Lung (tissue), 12 donors: ENCODE data around the gene GRB14. TPM values are rescaled to one million over a fixed set of nuclear protein-coding genes. Genes with fewer than 3 reads are reported as not detected.

Experiments used
- ATAC-seq: fragments of 200-7000 bp; cut with Tn5 transposase; one replicate; pipeline ENCODE4 v1.9.1; 2020; ENCODE audit warnings: moderate number of reproducible peaks; ENCODE audit not compliant: insufficient read depth, low FRiP score
- DNase-seq, 3 donors: peaks; one replicate each; pipeline ENCODE4 v3.0.0-alpha.2; 2013 to 2017
- H3K27ac ChIP-seq, 2 donors: one replicate each; pipeline ENCODE4 v1.5.1; 2013; ENCODE audit warnings: mild to moderate bottlenecking in 2 of 2, moderate library complexity in 2 of 2, control low read depth in 1 of 2, inconsistent platforms in 1 of 2, low read depth in 1 of 2, low read length in 1 of 2
- H3K27me3 ChIP-seq, 3 donors: one replicate each; pipeline ENCODE4 v1.5.1; 2013; ENCODE audit warnings: low read length in 2 of 3; ENCODE audit not compliant: control insufficient read depth in 3 of 3, insufficient read depth in 3 of 3
- H3K36me3 ChIP-seq, 4 donors: one replicate each; pipeline ENCODE4 v1.5.1; 2013; ENCODE audit warnings: low read length in 4 of 4, mild to moderate bottlenecking in 1 of 4, moderate library complexity in 1 of 4; ENCODE audit not compliant: control insufficient read depth in 4 of 4, insufficient read depth in 4 of 4
- H3K4me1 ChIP-seq, 5 donors: one replicate each; pipeline ENCODE4 v1.5.1; 2013; ENCODE audit warnings: low read length in 5 of 5, mild to moderate bottlenecking in 2 of 5, moderate library complexity in 1 of 5; ENCODE audit not compliant: control insufficient read depth in 5 of 5, insufficient read depth in 5 of 5
- H3K4me3 ChIP-seq: one replicate; pipeline ENCODE4 v1.5.1; 2013; ENCODE audit warnings: mild to moderate bottlenecking, control low read depth, moderate library complexity
- H3K9ac ChIP-seq, 2 donors: one replicate each; pipeline ENCODE4 v1.5.1; 2013; ENCODE audit warnings: low read length in 2 of 2, control low read depth in 1 of 2; ENCODE audit not compliant: insufficient read depth in 1 of 2
- H3K9me3 ChIP-seq, 4 donors: one replicate each; pipeline ENCODE4 v1.5.1; 2013; ENCODE audit warnings: low read length in 3 of 4, mild to moderate bottlenecking in 1 of 4, moderate library complexity in 1 of 4; ENCODE audit not compliant: control insufficient read depth in 4 of 4, insufficient read depth in 3 of 4
- WGBS, 2 donors: extraction: QIAGEN DNeasy Blood & Tissue Kit; methylation state at CpG; one replicate each; pipeline ENCODE4 v1.1.7; 2013; 5-methylcytosine and 5-hydroxymethylcytosine counted together
- polyA plus RNA-seq, 2 donors: library from polyadenylated mRNA; stranded (reverse); fragments of 200-250 nt; gene quantifications; one replicate each; pipeline ENCODE4 v1.2.1, GENCODE V29; 2013
- total RNA-seq, 2 donors: library from RNA; depleted of rRNA in 1 of 2; stranded (reverse); fragments of >200 nt in 1 of 2; gene quantifications; one replicate each; pipeline ENCODE4 v1.2.1, GENCODE V29; 2014 to 2021
- TF ChIP-seq, protein P1 (sequence below): IDR thresholded peaks from 2 replicates; pipeline ENCODE4 v1.5.1; 2012; ENCODE audit warnings: mild to moderate bottlenecking; ENCODE audit errors: control extremely low read depth, extremely low read depth
- donor health status: control.
- donor health status: control.
- donor health status: Bipolar disorder and iron deficiency.
- donor health status: healthy.
- donor health status: DM: yes; HTN: yes; CAD: no.

Gene GRB14
- total and polyA plus RNA-seq, 4 donors = 1.1 to 20.2 (median 5.2) TPM

DNA sequence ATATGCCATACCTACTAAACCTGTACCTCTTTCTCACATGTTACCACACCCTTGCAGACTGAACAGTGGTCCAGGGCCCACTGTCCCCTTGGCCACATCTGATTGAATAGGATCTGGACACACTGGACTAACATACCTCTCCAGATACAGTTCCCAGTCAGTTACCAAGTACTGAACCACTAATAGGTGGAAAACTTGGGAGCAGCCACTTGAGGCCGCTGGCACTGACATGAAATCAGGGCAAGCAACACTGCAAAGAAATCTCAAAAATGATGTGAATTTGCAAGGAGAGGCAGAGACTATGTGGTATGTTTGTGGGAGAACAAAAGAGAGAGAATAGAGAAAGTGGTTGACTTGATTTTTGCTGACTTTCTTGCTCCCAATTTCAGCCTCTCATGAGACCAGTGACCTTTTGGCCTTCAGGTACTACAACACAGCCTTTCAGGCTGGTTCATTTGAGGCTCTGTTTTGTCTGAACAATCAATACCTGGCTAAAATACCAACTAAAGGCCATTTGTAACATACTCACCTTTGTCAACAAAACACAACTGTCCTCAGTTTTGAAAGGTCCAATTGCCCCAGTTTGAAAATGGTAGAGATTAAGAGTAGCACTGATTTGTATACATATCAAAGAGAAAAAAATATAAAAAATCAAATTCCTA, 7.8 kb downstream of the GRB14 start:
- WGBS, 2 donors = 80 to 91% methylated on average over 1 of the region's 1 CpG
- H3K4me1 ChIP-seq = peaks cover 0 to 4% (median 0%) of the 10 kb centered on the region in 5 donors
- no peaks in the 10 kb centered on the region for H3K36me3 ChIP-seq
- ATAC-seq (no peak), DNase-seq (peak in 1 of 3 donors; percentile 11)
- H3K27ac ChIP-seq = no peak overlapping the region
- TF ChIP-seq, protein P1, sequence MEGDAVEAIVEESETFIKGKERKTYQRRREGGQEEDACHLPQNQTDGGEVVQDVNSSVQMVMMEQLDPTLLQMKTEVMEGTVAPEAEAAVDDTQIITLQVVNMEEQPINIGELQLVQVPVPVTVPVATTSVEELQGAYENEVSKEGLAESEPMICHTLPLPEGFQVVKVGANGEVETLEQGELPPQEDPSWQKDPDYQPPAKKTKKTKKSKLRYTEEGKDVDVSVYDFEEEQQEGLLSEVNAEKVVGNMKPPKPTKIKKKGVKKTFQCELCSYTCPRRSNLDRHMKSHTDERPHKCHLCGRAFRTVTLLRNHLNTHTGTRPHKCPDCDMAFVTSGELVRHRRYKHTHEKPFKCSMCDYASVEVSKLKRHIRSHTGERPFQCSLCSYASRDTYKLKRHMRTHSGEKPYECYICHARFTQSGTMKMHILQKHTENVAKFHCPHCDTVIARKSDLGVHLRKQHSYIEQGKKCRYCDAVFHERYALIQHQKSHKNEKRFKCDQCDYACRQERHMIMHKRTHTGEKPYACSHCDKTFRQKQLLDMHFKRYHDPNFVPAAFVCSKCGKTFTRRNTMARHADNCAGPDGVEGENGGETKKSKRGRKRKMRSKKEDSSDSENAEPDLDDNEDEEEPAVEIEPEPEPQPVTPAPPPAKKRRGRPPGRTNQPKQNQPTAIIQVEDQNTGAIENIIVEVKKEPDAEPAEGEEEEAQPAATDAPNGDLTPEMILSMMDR = no peak
- peaks cover 0 to 1% (median 0%) of the 10 kb centered on the region in 4 donors for H3K9me3 ChIP-seq
- H3K4me3 ChIP-seq = no peak overlapping the region
- H3K27me3 ChIP-seq = no peaks in the 10 kb centered on the region
- no peak overlapping the region for H3K9ac ChIP-seq

DNA sequence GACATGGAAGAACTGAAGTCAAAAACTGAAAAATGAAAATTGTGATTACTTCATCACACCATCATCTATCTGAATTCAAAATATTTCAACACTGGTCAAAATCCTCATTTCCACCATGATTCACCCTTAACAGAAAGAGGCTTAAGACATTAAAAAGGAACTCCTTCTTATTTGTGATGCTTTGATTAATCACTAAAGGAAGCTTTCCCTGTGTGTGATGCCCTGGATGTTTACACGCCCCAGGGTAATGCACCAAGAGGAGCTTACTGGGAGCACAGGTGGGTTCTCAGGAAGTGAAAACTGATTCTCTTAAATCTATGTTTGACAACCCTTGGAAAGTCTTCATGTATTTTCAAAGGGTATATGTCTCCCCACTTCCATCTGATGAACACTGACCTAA, 11.5 kb downstream of the GRB14 start:
- DNase-seq = no peak
- Histone ChIP-seq H3K9me3 (peaks cover 0 to 1% (median 0%) of the 10 kb centered on the region in 4 donors), H3K27ac (no peak overlapping the region), H3K27me3 (no peaks in the 10 kb centered on the region), H3K4me1 (peaks cover 0 to 4% (median 0%) of the 10 kb centered on the region in 5 donors), H3K9ac (no peak overlapping the region), H3K36me3 (no peaks in the 10 kb centered on the region), H3K4me3 (no peak overlapping the region)
- 80 to 87% methylated on average over 1 of the region's 1 CpG for WGBS, 2 donors
- ATAC-seq = no peak
- TF ChIP-seq, protein P1 = no peak

DNA sequence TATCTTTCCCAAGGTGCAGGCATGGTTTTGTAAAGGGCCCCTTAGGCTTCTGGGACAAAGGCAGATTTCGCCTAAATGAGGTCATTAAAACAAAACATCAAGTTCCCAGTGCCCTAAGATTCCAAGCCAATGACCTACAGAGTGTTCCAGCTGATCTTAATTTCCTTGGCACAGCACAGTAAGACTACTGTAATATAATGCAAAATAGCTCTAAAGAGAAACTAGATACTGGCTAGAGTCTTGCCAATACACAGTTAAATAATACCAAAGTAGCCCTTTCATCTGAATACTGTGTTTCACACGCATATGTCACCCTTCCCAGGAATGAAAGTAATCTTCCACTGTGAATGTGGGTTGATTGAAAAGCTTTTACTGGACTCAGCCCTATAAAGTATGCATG, 14.7 kb downstream of the GRB14 start:
- H3K9me3 ChIP-seq = no peaks in the 10 kb centered on the region
- WGBS, 2 donors = 74 to 76% methylated on average over 2 of the region's 2 CpGs
- H3K27me3 ChIP-seq = no peaks in the 10 kb centered on the region
- H3K4me1 ChIP-seq = peaks cover 0 to 5% (median 0%) of the 10 kb centered on the region in 5 donors
- no peak overlapping the region for H3K4me3 ChIP-seq
- DNase-seq = no peak
- no peak for ATAC-seq
- no peaks in the 10 kb centered on the region for H3K36me3 ChIP-seq
- TF ChIP-seq, protein P1 = no peak
- no peak overlapping the region for H3K9ac ChIP-seq
- H3K27ac ChIP-seq = no peak overlapping the region

DNA sequence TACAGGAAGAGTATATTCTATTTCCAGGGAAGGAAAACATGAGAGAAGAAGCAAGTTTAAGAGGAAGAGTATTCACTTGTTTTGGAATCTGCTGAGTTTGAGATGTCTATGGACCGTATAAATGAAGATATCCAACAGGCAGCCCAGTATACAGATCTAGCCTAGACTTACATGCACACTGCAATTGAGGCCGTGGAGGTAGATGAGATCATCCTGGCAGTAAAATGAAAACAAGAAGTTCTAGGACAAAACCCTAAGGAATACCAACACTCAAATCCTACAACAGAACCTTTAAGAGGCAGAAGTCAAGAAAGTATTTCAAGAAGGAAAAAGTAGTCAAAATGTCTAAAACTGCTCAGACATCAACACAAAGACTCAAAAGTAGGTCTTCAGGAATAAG, 16.0 kb downstream of the GRB14 start:
- H3K27ac ChIP-seq = no peak overlapping the region

More for the DNA sequence above, 16.0 kb downstream of the GRB14 start:
- Histone ChIP-seq H3K9me3 (no peaks in the 10 kb centered on the region), H3K9ac (no peak overlapping the region), H3K4me3 (no peak overlapping the region), H3K4me1 (peaks cover 0 to 2% (median 0%) of the 10 kb centered on the region in 5 donors), H3K36me3 (no peaks in the 10 kb centered on the region), H3K27me3 (no peaks in the 10 kb centered on the region)
- 91 to 95% methylated on average over 2 of the region's 2 CpGs for WGBS, 2 donors
- ATAC-seq = no peak
- TF ChIP-seq, protein P1 = no peak
- DNase-seq = no peak
